B cell (primary cell): ENCODE measurements around the gene PNCK. TPM values are rescaled to one million over a fixed set of nuclear protein-coding genes. Genes with fewer than 3 reads are reported as not detected.

ENCODE experiments used
- ATAC-seq: fragments of 200-7000 bp; cut with Tn5 transposase; one replicate; pipeline ENCODE4 v1.10.0; 2021; ENCODE audit warnings: low read depth, mild to moderate bottlenecking, moderate number of reproducible peaks, moderate library complexity
- CTCF ChIA-PET: fragments of 350-600 bp; sonication (Branson Sonifier 250); formaldehyde crosslinking; loops from one replicate; lab custom pipeline; 2021; ENCODE audit warnings: antibody characterized with exemption, inconsistent platforms; lab: Charles Lee
- POLR2A ChIA-PET: fragments of 350-600 bp; sonication (Branson Sonifier 250); formaldehyde crosslinking; loops from one replicate; lab custom pipeline; 2021; ENCODE audit warnings: antibody characterized with exemption; lab: Charles Lee
- DNase-seq: peaks from one replicate; pipeline ENCODE4 v3.0.0; 2013
- H2AFZ ChIP-seq: 2 replicates; pipeline ENCODE4 v1.6.1; 2012; ENCODE audit warnings: mild to moderate bottlenecking, low read depth, low read length; ENCODE audit not compliant: insufficient read depth, poor library complexity, severe bottlenecking
- H3K27ac ChIP-seq, 2 donors: 1 replicate in 1 of 2; 2 replicates in 1 of 2; pipeline ENCODE4 v1.5.1; 2012 to 2013; ENCODE audit warnings: low read length in 2 of 2, mild to moderate bottlenecking in 2 of 2, moderate library complexity in 1 of 2
- H3K27me3 ChIP-seq, 4 experiments: fragments of 200-600 bp in 1 of 4; sonication (generic) in 1 of 4; replicated peaks in 1 of 4; 1 replicate in 2 of 4; 2 replicates in 2 of 4; pipeline versions ENCODE4 v1.6.1 to v1.7.0; 2013 to 2016; ENCODE audit warnings: low read length in 3 of 4, mild to moderate bottlenecking in 2 of 4, mixed read lengths in 1 of 4, moderate library complexity in 1 of 4; ENCODE audit not compliant: insufficient read depth in 4 of 4, control insufficient read depth in 3 of 4; ENCODE audit errors: control extremely low read depth in 1 of 4
- H3K36me3 ChIP-seq, 2 experiments: replicated peaks in 1 of 2; 1 replicate in 1 of 2; 2 replicates in 1 of 2; pipeline versions ENCODE4 v1.6.1 to v1.7.1; 2013; ENCODE audit warnings: low read length in 1 of 2; ENCODE audit not compliant: insufficient read depth in 2 of 2, control insufficient read depth in 1 of 2; ENCODE audit errors: control extremely low read depth in 1 of 2, extremely low read depth in 1 of 2
- H3K4me1 ChIP-seq, 2 donors: fragments of 200-600 bp in 1 of 2; sonication (generic) in 1 of 2; 1 replicate in 1 of 2; 2 replicates in 1 of 2; pipeline versions ENCODE4 v1.5.1 to v1.6.1; 2013 to 2017; ENCODE audit warnings: low read length in 2 of 2; ENCODE audit not compliant: control insufficient read depth in 2 of 2, insufficient read depth in 2 of 2
- H3K4me2 ChIP-seq: replicated peaks from 2 replicates; pipeline ENCODE3; 2012; ENCODE audit warnings: mild to moderate bottlenecking, low read depth, low read length; ENCODE audit not compliant: poor library complexity, severe bottlenecking
- H3K4me3 ChIP-seq, 5 experiments: fragments of 200-600 bp in 1 of 5; sonication (generic) in 1 of 5; 1 replicate in 3 of 5; 2 replicates in 2 of 5; pipeline versions ENCODE4 v1.5.1 to v1.7.0; 2011 to 2016; ENCODE audit warnings: low read length in 4 of 5, mild to moderate bottlenecking in 4 of 5, low read depth in 2 of 5, control low read depth in 1 of 5, moderate library complexity in 1 of 5; ENCODE audit not compliant: insufficient read depth in 1 of 5; ENCODE audit errors: control extremely low read depth in 1 of 5, extremely low read depth in 1 of 5
- H3K79me2 ChIP-seq: fragments of 200-600 bp; sonication (generic); one replicate; pipeline ENCODE4 v1.6.0; 2016; ENCODE audit warnings: low read length; ENCODE audit not compliant: control insufficient read depth, insufficient read depth
- H3K9ac ChIP-seq: fragments of 200-600 bp; sonication (generic); 2 replicates; pipeline ENCODE4 v1.6.1; 2017; ENCODE audit warnings: mild to moderate bottlenecking, low read length, moderate library complexity
- H3K9me3 ChIP-seq, 3 donors: one replicate each; pipeline versions ENCODE4 v1.6.1 to v1.7.1; 2013; ENCODE audit warnings: low read length in 2 of 3; ENCODE audit not compliant: control insufficient read depth in 2 of 3, insufficient read depth in 1 of 3; ENCODE audit errors: control extremely low read depth in 1 of 3
- H4K20me1 ChIP-seq: 2 replicates; pipeline ENCODE4 v1.6.0; 2012; ENCODE audit warnings: mild to moderate bottlenecking, low read length; ENCODE audit not compliant: insufficient read depth, control insufficient read depth, poor library complexity, severe bottlenecking
- H3K27ac Mint-ChIP-seq: one replicate; pipeline ENCODE4 v1.8.0; 2021; ENCODE audit warnings: mixed read lengths
- H3K27me3 Mint-ChIP-seq: one replicate; pipeline ENCODE4 v1.8.0; 2021; ENCODE audit warnings: mixed read lengths
- H3K4me1 Mint-ChIP-seq: one replicate; pipeline ENCODE4 v1.8.0; 2021; ENCODE audit warnings: mixed read lengths
- H3K4me3 Mint-ChIP-seq: one replicate; pipeline ENCODE4 v1.8.0; 2021; ENCODE audit warnings: mixed read lengths
- H3K9me3 Mint-ChIP-seq: one replicate; pipeline ENCODE4 v1.8.0; 2022; ENCODE audit warnings: mixed read lengths; ENCODE audit not compliant: insufficient read depth
- EZH2 ChIP-seq: IDR thresholded peaks from 2 replicates; pipeline ENCODE4 v1.6.1; 2012; ENCODE audit warnings: borderline replicate concordance, low read depth, mild to moderate bottlenecking, moderate library complexity, low read length; ENCODE audit not compliant: insufficient read depth, poor library complexity, severe bottlenecking
- WGBS: methylation state at CpG from one replicate; pipeline ENCODE4 v1.1.5; 2013; ENCODE audit warnings: missing lambda C conversion rate; ENCODE audit not compliant: insufficient coverage; 5-methylcytosine and 5-hydroxymethylcytosine counted together
- intact Hi-C: fragments of 100-400 bp; cut with micrococcal nuclease; formaldehyde crosslinking; loops from one replicate; pipeline ENCODE4 v1.10.0; 2022
- polyA plus RNA-seq: library from polyadenylated mRNA; depleted of rRNA; stranded (reverse); fragments of >200 nt; gene quantifications from 2 replicates; pipeline ENCODE4 v1.2.3, GENCODE V29; 2012
- total RNA-seq, 2 donors: library from RNA; stranded (reverse); fragments of 120-200 nt in 1 of 2; gene quantifications; 1 replicate in 1 of 2; 2 replicates in 1 of 2; pipeline versions ENCODE4 v1.2.3 to v1.2.4, GENCODE V29; 2013 to 2022
- TF ChIP-seq, protein P1 (sequence below): fragments of 200-600 bp; IDR thresholded peaks from one replicate; pipeline ENCODE4 v1.8.0; 2022; ENCODE audit warnings: antibody characterized with exemption, mild to moderate bottlenecking

Gene PNCK
- total and polyA plus RNA-seq, 2 donors (not counting 1 experiment from before 2014, with no cell fraction given): 0.99 TPM; not detected in 1

DNA sequence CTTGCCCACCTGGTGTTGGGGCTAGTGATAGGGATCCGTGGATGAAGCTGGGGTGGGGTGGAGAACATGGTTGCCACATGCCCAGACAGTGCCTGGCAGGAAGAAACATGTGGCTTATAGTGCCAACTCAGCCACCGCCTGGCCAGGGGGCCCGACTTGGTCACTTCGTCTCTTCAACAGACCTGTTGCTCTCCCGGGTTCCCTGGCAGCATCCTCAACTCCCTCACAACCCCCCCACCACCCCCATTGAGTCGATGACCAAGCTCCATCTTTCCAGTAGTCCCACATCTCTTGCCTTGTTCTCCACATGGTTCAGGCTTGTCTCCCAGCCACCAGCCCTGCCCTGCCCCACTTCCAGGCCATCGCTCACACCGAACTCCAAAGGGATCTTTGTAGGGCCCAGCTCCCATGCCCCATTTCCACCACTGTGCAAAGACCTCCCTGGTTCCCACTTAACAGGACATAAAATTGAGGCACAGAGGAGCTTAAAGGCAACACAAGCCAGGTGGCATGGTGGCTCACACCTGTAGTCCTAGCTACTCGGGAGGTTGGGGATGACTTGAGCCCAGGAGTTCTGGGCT, 7.8 kb downstream of the PNCK start:
- CTCF ChIA-PET: interaction anchor here (1.0 to 9.2 kb wide), 5 partner anchors 10 to 724 kb away, joined by 3 to 97 read pairs (median 31); no protein-coding TSS in a partner anchor
- no peak overlapping the region for H3K27ac Mint-ChIP-seq
- Histone ChIP-seq H3K27me3 (peaks cover 0 to 3% (median 1%) of the 10 kb centered on the region in 4 experiments), H3K9ac (no peak overlapping the region), H3K9me3 (no peaks in the 10 kb centered on the region), H4K20me1 (no peaks in the 10 kb centered on the region), H3K4me3 (no peak overlapping the region), H3K4me2 (no peak overlapping the region), H3K27ac (no peak overlapping the region), H3K4me1 (peaks cover 5 to 9% of the 10 kb centered on the region in 2 donors), H3K36me3 (no peaks in the 10 kb centered on the region), H2AFZ (no peak overlapping the region), H3K79me2 (no peaks in the 10 kb centered on the region)
- intact Hi-C loops: no loop called here
- H3K4me1 Mint-ChIP-seq: peaks cover 14% of the 10 kb centered on the region
- POLR2A ChIA-PET: no interaction called here
- DNase-seq (no peak), ATAC-seq (no peak)
- WGBS: 90% methylated on average over 6 of the region's 9 CpGs
- peaks cover 25% of the 10 kb centered on the region for H3K27me3 Mint-ChIP-seq
- TF ChIP-seq, protein P1, sequence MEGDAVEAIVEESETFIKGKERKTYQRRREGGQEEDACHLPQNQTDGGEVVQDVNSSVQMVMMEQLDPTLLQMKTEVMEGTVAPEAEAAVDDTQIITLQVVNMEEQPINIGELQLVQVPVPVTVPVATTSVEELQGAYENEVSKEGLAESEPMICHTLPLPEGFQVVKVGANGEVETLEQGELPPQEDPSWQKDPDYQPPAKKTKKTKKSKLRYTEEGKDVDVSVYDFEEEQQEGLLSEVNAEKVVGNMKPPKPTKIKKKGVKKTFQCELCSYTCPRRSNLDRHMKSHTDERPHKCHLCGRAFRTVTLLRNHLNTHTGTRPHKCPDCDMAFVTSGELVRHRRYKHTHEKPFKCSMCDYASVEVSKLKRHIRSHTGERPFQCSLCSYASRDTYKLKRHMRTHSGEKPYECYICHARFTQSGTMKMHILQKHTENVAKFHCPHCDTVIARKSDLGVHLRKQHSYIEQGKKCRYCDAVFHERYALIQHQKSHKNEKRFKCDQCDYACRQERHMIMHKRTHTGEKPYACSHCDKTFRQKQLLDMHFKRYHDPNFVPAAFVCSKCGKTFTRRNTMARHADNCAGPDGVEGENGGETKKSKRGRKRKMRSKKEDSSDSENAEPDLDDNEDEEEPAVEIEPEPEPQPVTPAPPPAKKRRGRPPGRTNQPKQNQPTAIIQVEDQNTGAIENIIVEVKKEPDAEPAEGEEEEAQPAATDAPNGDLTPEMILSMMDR: no peak
- TF ChIP-seq EZH2: no peak
- H3K9me3 Mint-ChIP-seq: no peaks in the 10 kb centered on the region
- no peak overlapping the region for H3K4me3 Mint-ChIP-seq

DNA sequence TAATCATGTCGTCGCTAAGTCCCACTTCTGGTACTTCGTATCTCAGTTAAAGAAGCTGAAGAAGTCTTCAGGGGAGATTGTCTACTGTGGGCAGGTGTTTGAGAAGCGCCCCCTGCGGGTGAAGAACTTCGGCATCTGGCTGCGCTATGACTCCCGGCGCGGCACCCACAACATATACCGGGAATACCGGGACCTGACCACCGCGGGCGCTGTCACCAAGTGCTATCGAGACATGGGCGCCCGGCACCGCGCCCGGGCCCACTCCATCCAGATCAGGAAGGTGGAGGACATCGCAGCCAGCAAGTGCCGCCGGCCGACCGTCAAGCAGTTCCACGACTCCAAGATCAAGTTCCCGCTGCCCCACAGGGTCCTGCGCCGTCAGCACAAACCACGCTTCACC, 11.3 kb downstream of the PNCK start:
- peaks cover 34% of the 10 kb centered on the region for H3K27me3 Mint-ChIP-seq
- H2AFZ ChIP-seq: peak overlapping the region; percentile 62

More for the DNA sequence above, 11.3 kb downstream of the PNCK start:
- POLR2A ChIA-PET: interaction anchor here (0.6 kb wide), 2 partner anchors 22 to 120 kb away, joined by 7 to 8 read pairs; no protein-coding TSS in a partner anchor
- no peaks in the 10 kb centered on the region for H3K9me3 ChIP-seq
- Mint-ChIP-seq H3K4me3 (peak overlapping the region; percentile 50), H3K27ac (no peak overlapping the region), H3K9me3 (no peaks in the 10 kb centered on the region), H3K4me1 (peaks cover 6% of the 10 kb centered on the region)
- H3K36me3 ChIP-seq: no peaks in the 10 kb centered on the region
- intact Hi-C loops: loop anchor here (1.0 kb wide), 2 partner anchors 52 to 107 kb away; no protein-coding TSS in a partner anchor
- peak overlapping the region in 1 of 5 experiments; percentile 23 for H3K4me3 ChIP-seq
- DNase-seq: peak; percentile 73
- TF ChIP-seq, protein P1: peak; percentile 48
- TF ChIP-seq EZH2: no peak
- H3K9ac ChIP-seq: peak overlapping the region; percentile 29
- H3K27me3 ChIP-seq: peaks cover 0 to 3% (median 1%) of the 10 kb centered on the region in 4 experiments
- peak overlapping the region; percentile 49 for H3K4me2 ChIP-seq
- no peak overlapping the region for H3K27ac ChIP-seq
- no peaks in the 10 kb centered on the region for H3K79me2 ChIP-seq
- CTCF ChIA-PET: interaction anchor here (0.7 to 9.2 kb wide), 11 partner anchors 13 to 720 kb away, joined by 3 to 97 read pairs (median 6); partner anchors contain the start of gene DUSP9
- peaks cover 3 to 5% of the 10 kb centered on the region in 2 donors for H3K4me1 ChIP-seq
- no peaks in the 10 kb centered on the region for H4K20me1 ChIP-seq
- WGBS: 2% methylated on average over 22 of the region's 31 CpGs
- no peak for ATAC-seq
